GM13976 (cell line): ENCODE measurements around the gene CHRNA4.
"Not testable (repeated sequence)": the region's sequence is repeated elsewhere in the genome, so short reads cannot be mapped to it uniquely, and the experiment has no call there.

ENCODE experiments used
- DNase-seq: peaks from one replicate; pipeline ENCODE4 v3.0.0; 2012; ENCODE audit warnings: low spot score
- in situ Hi-C: fragments of 300-500 bp; cut with MboI; formaldehyde crosslinking; loops from one replicate; pipeline ENCODE4 v1.12.0; 2022; ENCODE audit warnings: low sequenced_read_pairs, mixed read lengths, inconsistent platforms; ENCODE audit not compliant: unreplicated experiment
- TF ChIP-seq, protein P1 (sequence below): IDR thresholded peaks from 2 replicates; pipeline ENCODE4 v1.5.1; 2012; ENCODE audit warnings: borderline replicate concordance, mild to moderate bottlenecking; ENCODE audit not compliant: insufficient read depth; ENCODE audit errors: extremely low read depth, missing control alignments, control extremely low read depth

The CHRNA4 gene

DNA sequence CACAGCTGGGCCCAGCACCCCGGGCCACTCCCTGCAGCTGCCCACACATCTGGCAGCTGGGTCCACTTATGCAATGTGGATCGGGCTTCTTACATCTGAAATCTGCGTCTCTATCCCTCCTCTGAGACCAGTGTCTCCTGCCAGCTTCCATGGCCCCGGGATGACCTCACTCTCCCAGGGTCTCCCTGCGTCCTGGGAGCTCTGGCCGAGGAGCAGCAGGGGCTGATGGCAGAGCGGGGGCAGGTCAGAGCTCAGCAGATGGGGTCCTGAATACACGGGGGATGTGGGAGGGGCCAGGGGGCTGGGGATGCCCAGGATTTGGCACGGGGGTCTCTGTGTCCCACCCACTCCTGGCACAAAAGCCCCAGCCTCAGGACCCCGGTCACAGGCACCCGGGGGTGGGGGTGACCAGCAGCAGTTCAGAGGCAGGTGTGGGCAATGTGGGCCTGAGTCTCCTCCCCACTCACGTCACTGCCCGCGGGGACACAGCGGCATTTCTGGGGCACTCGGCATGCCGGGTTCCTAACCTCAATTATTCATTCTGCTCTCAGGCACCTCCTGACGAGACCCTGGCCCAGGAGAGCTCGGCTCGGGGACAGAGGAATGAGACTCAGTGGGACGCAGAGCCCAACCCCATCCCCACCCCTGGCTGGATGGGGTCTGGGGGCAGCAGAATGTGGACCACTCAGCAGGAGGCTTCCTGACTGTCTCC is 16.4 kb downstream of the CHRNA4 start:
- TF ChIP-seq, protein P1, sequence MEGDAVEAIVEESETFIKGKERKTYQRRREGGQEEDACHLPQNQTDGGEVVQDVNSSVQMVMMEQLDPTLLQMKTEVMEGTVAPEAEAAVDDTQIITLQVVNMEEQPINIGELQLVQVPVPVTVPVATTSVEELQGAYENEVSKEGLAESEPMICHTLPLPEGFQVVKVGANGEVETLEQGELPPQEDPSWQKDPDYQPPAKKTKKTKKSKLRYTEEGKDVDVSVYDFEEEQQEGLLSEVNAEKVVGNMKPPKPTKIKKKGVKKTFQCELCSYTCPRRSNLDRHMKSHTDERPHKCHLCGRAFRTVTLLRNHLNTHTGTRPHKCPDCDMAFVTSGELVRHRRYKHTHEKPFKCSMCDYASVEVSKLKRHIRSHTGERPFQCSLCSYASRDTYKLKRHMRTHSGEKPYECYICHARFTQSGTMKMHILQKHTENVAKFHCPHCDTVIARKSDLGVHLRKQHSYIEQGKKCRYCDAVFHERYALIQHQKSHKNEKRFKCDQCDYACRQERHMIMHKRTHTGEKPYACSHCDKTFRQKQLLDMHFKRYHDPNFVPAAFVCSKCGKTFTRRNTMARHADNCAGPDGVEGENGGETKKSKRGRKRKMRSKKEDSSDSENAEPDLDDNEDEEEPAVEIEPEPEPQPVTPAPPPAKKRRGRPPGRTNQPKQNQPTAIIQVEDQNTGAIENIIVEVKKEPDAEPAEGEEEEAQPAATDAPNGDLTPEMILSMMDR, result no peak
- in situ Hi-C loops, result no loop called here
- DNase-seq, result no peak

DNA sequence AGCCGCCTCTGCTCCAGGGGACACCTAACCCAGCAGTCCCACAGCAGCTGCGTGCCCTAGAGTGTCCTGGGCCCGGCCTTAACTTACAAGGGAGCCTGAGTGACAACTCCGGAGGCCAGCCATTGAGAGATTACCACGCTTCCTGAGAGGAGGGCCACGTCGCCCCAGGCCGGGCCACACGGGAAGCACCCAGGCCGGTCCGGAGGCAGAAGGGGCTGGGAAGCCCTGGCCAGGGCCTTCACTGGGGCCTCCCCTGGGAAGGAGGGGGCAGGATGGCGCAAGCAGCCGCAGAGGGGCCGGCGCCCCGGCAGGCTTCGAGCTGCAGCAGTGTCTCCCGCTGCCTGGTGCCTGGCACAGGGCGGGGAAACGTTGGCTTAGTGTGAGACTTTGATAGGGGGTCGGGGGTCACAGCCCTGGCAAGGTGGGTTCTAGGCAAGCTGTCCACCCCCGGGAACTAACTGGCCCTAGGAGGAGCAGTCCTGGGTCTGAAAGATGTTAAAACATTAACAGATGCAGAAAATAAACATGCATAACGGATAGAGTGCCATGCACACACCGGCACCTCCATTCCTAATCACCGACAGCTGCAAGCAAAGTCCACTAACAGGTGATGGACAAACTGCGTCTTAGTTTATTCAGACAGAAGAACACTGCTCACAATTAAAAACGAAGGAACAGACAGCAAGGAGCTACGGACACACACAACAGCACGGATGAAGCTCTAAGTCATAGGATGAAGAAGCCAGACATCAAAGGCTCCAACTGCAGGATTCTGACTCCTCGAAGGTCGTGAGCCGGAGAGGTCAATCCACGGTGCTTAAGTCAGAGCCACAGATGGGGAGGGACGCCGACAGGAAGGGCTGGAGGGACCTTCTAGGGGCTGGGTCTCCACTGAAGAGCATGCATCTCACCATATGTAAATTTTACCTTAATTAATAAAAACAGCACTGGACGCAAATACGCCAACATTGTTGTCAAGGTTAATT is 17.4 kb downstream of the CHRNA4 start:
- no peak for DNase-seq
- in situ Hi-C loops, result no loop called here
- TF ChIP-seq, protein P1, result no peak

DNA sequence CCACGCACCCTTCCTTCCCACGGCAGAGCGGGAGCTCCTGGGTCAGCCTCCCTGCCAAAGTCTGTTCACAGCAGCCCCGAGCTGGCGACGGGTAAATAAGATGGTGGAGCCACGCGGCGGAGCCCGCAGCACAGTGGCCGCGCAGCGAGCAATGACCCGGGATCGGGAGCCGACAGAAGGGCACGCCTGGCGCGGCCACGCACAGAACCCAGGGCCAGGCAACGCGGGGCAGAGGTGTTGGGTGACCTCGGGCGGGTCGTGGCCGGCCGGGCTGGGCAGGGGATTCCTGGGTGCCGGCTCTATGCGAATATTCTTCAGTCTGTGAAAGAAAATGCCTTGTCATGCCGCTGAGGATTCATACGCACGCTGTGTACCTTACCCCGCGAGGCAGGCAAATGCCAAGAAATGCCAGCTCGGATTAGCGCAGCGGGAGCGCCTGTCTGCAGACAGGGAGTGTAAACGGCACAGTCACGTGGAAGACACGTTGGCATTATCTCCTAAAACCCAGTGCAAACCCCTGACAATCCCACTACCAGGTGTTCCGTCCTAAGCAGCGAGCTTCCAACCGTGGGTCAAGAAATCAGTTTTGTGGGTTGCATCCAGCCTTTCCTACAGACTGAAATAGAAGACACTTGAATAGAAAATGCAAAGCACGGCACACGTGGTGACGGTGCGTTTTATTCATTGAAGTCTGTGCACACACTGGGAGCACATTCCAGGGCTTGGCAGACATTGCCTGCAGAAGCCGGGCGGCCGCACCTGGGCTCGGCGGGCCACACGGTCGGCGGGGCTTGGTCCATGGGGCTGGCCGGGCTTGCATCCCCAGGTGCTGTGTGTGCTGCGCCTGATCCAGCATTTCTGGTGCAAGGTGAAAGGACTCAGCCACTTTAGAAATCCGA is 18.3 kb downstream of the CHRNA4 start:
- in situ Hi-C loops, result no loop called here
- TF ChIP-seq, protein P1, result no peak
- no peak for DNase-seq

DNA sequence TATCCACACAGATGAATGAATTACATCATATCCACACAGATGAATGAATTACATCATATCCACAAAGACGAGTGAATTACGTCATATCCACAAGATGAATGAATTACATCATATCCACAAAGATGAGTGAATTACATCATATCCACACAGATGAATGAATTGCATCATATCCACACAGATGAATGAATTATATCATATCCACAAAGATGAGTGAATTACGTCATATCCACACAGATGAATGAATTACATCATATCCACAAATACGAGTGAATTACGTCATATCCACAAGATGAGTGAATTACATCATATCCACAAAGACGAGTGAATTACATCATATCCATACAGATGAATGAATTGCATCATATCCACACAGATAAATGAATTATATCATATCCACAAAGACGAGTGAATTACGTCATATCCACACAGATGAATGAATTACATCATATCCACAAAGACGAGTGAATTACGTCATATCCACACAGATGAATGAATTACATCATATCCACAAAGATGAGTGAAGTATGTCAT is 20.9 kb downstream of the CHRNA4 start:
- in situ Hi-C loops, DNase-seq: not testable (repeated sequence)

DNA sequence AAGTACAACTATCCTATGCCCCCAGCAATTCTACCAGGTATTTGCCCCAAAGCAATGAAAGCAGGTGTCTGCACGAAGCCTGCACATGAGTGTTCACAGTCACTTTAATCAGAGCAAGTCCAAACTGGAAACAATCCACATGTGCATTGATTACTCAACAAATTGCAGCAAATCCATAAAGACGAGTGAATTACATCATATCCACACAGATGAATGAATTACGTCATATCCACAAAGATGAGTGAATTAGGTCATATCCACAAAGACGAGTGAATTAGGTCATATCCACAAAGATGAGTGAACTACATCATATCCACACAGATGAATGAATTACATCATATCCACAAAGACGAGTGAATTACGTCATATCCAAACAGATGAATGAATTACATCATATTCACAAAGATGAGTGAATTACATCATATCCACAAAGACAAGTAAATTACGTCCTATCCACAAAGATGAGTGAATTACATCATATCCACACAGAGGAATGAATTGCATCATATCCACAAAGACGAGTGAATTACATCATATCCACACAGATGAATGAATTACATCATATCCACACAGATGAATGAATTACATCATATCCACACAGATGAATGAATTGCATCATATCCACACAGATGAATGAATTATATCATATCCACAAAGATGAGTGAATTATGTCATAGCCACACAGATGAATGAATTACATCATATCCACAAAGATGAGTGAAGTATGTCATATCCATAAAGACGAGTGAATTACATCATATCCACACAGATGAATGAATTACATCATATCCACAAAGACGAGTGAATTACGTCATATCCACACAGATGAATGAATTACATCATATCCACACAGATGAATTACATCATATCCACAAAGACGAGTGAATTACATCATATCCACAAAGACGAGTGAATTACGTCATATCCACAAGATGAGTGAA is 21.7 kb downstream of the CHRNA4 start:
- in situ Hi-C loops, DNase-seq: not testable (repeated sequence)

DNA sequence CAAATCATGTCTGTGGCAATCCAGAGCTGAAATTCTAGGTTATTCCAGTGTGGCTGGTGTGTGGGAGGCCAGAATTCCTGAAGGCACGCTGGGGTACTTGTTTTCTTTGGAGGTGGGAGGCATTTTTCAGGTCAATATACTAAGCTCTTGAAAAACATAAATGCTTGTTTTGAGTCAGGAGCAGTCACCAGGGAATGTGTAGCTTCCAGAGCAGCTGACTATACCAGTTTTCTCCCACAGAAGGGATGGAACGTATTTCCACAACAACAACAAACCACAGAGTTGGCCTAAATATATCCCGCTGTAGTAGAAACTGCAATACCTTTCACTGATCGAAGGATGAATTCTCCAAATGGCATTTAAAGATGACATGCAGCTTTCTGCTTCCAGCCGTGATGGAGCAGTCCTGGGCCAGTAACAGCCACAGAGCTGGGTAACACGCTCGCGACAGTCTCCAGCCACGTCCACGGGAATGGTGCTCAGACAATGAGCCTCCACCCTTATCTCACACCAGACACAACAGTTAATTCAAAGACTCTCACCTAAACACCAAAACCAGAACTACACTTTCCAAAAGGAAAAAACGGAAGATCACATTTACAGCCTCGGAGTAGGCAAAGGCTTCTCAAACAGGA is 23.2 kb downstream of the CHRNA4 start:
- TF ChIP-seq, protein P1, result no peak
- no peak for DNase-seq
- in situ Hi-C loops, result no loop called here
